OCI-LY7 (cell line): Measurements from ENCODE around the gene RBM33.

Experiments
- EZH2phosphoT487 ChIP-seq: fragments of 200-600 bp; sonication (generic); IDR thresholded peaks from 2 replicates; pipeline ENCODE4 v1.6.1; 2018; ENCODE audit warnings: low read depth, borderline replicate concordance, mild to moderate bottlenecking, mixed run types, antibody characterized with exemption, low read length, moderate library complexity, mixed read lengths
- TF ChIP-seq, protein P1 (sequence below): fragments of 200-600 bp; sonication (generic); conservative IDR thresholded peaks from 2 replicates; pipeline ENCODE4 v1.5.1; 2014; ENCODE audit warnings: mild to moderate bottlenecking, antibody characterized with exemption, low read length, moderate library complexity, mixed read lengths

DNA sequence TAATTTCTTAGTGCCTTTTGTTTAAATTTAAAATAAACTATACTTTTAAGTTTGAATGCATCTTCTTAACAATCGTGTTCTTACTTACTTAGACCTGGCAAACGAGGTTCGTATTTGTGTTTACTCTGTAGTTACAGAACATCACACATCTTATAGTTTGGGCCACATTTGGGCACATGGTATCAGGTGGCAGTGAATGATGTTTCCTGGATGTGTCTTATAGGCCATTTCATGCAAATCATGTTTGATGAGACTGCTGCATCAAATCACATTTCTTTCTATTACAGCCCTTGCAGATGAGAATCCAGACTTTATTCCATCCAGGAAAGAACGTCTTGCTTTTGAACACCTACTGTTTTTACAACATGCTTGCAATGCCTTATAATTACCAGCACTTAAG is 78.5 kb downstream of the RBM33 start:
- TF ChIP-seq, protein P1, sequence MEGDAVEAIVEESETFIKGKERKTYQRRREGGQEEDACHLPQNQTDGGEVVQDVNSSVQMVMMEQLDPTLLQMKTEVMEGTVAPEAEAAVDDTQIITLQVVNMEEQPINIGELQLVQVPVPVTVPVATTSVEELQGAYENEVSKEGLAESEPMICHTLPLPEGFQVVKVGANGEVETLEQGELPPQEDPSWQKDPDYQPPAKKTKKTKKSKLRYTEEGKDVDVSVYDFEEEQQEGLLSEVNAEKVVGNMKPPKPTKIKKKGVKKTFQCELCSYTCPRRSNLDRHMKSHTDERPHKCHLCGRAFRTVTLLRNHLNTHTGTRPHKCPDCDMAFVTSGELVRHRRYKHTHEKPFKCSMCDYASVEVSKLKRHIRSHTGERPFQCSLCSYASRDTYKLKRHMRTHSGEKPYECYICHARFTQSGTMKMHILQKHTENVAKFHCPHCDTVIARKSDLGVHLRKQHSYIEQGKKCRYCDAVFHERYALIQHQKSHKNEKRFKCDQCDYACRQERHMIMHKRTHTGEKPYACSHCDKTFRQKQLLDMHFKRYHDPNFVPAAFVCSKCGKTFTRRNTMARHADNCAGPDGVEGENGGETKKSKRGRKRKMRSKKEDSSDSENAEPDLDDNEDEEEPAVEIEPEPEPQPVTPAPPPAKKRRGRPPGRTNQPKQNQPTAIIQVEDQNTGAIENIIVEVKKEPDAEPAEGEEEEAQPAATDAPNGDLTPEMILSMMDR: no peak
- TF ChIP-seq EZH2phosphoT487: no peak
